Memory B cell (primary cell): ENCODE results near the gene SELENOS.
A peak's percentile ranks its signal among the peaks of the same experiment; 100 is the strongest.

Experiments
- ATAC-seq: fragments of 150-1000 bp; cut with Tn5 transposase; 2 replicates; pipeline ENCODE4 v1.10.0; 2021; ENCODE audit warnings: low read depth, mild to moderate bottlenecking, moderate library complexity
- DNase-seq, 2 donors: peaks; one replicate each; pipeline ENCODE4 v3.0.0; 2022; ENCODE audit warnings: low spot score in 2 of 2
- H3K27ac Mint-ChIP-seq: one replicate; pipeline ENCODE4 v1.8.0; 2022; ENCODE audit warnings: mild to moderate bottlenecking, moderate library complexity, mixed read lengths
- H3K27me3 Mint-ChIP-seq: one replicate; pipeline ENCODE4 v1.8.0; 2022; ENCODE audit warnings: mixed read lengths
- H3K36me3 Mint-ChIP-seq: one replicate; pipeline ENCODE4 v1.8.0; 2022; ENCODE audit warnings: mild to moderate bottlenecking, mixed read lengths
- H3K4me1 Mint-ChIP-seq: one replicate; pipeline ENCODE4 v1.8.0; 2022; ENCODE audit warnings: mixed read lengths
- H3K4me3 Mint-ChIP-seq: one replicate; pipeline ENCODE4 v1.8.0; 2022; ENCODE audit warnings: mild to moderate bottlenecking, moderate library complexity, mixed read lengths
- H3K9me3 Mint-ChIP-seq: one replicate; pipeline ENCODE4 v1.8.0; 2022; ENCODE audit warnings: mixed read lengths

The SELENOS gene

DNA sequence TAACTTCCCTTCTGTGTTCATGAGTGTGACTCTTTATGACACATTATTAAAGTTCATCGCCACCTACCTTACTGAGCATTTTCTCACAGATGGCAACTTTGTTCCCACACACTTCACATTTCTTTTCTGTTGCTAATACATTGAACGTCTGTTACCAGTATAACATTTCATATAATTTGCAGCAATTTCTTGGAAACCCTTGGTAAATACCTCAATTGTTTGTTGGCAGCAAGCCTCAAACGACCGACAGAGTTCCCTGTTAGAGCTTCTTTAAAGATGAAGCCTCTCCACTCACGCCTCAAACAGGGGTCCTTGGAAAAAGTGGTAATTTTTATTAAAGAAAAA, 22.3 kb downstream of the SELENOS start:
- ATAC-seq, result no peak
- H3K9me3 Mint-ChIP-seq, result no peaks in the 10 kb centered on the region
- H3K36me3 Mint-ChIP-seq, result no peaks in the 10 kb centered on the region
- no peak overlapping the region for H3K27ac Mint-ChIP-seq
- peaks cover 12% of the 10 kb centered on the region for H3K4me1 Mint-ChIP-seq
- no peak overlapping the region for H3K4me3 Mint-ChIP-seq
- peaks cover 2% of the 10 kb centered on the region for H3K27me3 Mint-ChIP-seq
- no peak for DNase-seq

DNA sequence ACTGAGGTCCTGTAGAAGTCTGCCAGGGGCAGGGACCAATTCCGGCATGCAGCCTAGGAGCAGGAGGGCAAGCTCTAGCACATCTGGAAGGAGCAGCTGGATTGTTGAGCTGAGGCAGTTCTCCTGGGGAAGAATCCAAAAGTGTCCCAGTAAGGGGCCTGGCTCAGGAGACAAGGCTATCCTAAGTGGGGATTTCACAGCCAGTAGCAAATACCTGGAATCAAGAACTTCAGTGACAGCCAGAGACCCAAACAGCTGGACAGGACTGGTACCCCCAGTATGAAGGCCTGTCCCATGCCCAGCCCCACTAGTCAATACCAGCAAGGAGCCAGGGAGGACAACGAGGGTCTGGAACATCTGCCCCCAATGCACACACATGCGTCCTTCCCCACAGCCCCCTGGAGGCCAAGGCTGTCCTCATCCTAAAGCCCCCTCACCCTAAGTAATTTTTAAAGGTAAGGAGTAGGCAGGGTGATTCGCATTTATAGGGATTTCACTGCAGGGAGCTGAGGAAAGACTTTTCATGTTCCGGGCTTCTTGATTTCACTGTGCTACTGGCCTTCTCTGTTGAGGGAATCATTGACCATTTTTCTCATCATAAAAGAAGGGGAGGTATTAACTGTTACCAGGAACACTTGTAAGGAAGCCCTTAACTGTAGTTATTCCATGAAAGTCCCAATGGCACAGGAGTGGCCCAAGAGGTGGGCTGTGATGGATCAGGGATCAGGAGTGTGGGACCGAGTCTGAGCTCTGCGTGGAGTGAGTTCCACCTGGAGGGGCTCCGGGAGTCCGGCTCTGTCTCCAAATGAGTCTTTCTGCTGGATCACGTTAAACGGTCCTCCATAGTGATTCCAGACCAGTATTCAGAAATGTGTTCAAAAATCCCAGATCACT, 22.9 kb downstream of the SELENOS start:
- Mint-ChIP-seq H3K27me3 (no peaks in the 10 kb centered on the region), H3K4me1 (peaks cover 13% of the 10 kb centered on the region), H3K36me3 (no peaks in the 10 kb centered on the region), H3K27ac (no peak overlapping the region), H3K9me3 (no peaks in the 10 kb centered on the region), H3K4me3 (no peak overlapping the region)
- no peak for ATAC-seq
- DNase-seq, result no peak

DNA sequence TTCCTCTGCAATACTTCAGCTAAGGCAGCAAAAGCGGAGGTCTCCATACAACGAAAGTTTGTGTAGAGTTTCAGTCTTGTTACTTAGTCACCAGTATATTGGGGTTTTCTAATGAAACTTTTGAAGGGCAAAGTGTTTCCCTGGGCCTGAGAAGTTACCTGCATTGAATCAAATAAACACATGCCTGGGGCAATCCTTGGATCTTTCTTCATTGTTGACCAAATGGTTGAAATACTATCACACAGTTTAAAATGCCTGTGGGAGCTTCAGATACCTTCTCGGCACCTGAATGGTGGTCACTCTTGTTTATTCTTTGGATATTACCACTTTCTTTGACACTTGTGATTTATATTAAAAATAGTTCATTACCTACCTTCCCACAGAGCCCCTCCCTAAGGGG, 24.4 kb downstream of the SELENOS start:
- DNase-seq (no peak), ATAC-seq (no peak)
- Mint-ChIP-seq H3K27me3 (no peaks in the 10 kb centered on the region), H3K4me1 (peaks cover 13% of the 10 kb centered on the region), H3K36me3 (no peaks in the 10 kb centered on the region), H3K4me3 (peak overlapping the region; percentile 97), H3K27ac (peak overlapping the region; percentile 58), H3K9me3 (no peaks in the 10 kb centered on the region)

DNA sequence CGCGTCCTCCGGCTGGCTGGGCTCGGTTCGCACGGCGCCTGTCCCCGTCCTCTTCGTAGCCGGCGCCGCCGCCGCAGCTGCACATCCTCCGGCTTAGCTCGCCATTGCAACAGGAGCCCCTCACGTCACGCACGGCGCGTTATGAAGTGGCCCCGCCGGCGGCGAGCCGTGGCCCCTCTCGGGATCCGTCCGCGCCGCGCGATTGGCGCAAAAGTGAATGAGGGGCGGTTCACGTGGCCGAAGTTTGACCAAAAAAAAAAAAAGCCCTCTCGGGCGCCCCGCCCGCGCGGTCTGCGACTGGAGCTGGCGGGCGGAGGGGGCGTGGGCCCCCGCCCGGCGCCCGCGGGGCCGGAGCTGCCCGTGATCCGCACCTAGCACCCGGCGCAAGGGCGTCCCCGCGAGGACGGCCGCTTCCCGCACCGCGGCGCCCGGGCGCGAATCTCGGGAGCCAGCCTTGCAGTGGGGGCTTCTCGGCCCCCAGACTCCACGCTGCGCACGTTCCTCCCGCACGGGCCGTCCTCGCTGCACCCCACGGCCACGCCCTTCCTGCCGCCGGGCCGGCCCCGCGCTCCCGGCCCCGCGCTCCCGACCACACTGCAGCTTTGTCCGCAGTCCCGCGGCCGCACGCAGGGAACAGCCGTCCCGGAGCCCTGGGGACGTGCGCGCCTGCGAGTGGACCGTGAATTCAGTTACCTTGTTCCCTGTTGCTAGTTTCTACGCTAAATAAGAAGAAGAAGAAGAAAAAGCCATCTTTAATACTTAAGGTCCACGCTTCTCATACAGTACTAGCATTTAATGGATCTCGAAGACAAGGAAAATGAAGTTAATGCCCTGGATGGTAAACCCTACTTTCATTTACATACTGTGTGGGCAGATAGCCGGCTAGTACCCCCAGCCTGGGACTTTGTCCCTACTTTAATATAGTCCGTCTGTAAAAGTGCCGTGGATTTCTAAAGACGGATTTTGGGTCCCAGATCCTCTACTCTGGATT, 25.2 kb downstream of the SELENOS start, which contains the start of gene CHSY1:
TSS of gene CHSY1 (minus strand) at position 219 of the 991 bp plus-strand sequence. CDS start 592 bp downstream, outside the sequence.
- Mint-ChIP-seq H3K4me1 (peaks cover 20% of the 10 kb centered on the region), H3K27me3 (no peaks in the 10 kb centered on the region), H3K36me3 (no peaks in the 10 kb centered on the region), H3K4me3 (peak within 1 kb of the TSS; percentile 97), H3K9me3 (no peaks in the 10 kb centered on the region), H3K27ac (peak within 1 kb of the TSS; percentile 69)
- ATAC-seq (peak; percentile 75), DNase-seq (peak; percentile 85 to 88)

DNA sequence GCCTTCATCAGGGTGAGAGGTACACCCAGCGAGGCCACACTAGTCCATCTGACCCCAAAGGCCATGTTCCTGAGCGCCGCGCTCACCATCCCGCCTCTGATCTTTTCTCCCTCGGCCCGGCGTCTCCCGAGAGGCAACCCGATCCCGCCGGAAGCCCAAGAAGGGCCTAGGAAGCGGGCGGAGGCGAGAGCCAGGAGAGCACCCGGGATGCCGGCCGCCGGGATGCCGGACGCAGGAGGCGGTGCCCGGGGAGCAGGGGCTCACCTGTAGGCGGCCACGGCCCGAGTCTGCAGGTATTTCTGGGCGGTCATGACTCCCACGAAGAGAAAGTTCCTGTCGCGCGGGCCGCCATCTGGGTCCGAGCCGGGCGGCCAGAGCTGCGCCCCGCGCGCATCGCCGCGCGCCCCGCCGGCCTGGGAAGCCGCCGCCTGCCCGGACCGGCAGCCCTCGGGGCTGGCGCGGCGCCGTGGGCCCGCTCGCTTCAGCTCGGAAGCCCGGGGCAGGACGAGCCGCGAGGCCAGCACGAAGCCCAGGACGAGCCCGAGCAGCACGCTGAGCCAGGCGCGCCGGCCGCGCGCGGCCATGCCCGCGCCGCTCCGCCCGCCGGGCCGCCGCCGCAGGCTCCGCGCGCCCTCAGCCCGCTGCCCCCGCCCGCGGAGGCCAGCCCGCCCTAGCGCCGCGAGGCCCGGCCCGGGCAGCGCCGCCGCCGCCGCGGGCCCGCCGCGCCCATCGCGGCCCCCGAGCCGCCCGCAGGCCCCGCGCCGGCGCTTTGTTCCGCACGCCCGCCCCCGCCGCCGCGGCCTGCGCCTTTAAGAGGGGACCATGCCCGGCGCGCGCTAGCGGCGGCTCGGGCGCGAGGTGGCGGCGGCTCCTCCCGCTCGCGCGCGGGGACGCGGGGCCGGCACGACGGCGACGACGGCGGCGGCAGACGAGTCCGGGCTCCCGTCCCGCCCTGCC, 26.1 kb downstream of the SELENOS start:
- Mint-ChIP-seq H3K9me3 (no peaks in the 10 kb centered on the region), H3K4me1 (peaks cover 27% of the 10 kb centered on the region), H3K27me3 (no peaks in the 10 kb centered on the region), H3K27ac (peak overlapping the region; percentile 69), H3K36me3 (no peaks in the 10 kb centered on the region), H3K4me3 (peak overlapping the region; percentile 93)
- ATAC-seq (peak; percentile 66), DNase-seq (peak in 1 of 2 donors; percentile 33)

DNA sequence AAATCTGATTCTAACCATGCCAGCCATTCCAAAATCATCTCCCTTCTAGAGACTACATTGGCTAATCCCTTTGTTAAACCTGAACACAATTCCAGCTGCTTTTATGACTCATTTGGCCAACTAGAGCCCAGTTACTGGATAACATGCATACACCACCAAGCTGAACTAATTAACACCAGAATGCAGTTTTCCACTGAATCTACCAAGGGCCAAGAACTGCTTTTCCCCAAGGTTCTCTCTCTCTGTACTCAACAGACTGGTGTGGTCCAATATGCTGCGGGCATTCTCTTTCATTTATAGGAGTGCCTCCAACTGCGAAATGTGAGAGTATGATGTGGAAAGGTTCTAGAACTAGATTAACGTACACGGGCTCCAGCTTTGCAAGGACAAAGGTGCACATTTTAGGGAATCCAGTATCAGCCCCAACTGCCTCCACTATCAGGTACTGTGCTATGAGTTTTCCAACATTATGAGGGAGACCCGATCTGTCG, 26.9 kb downstream of the SELENOS start:
- ATAC-seq (no peak), DNase-seq (no peak)
- no peaks in the 10 kb centered on the region for H3K36me3 Mint-ChIP-seq
- H3K27ac Mint-ChIP-seq, result peak overlapping the region; percentile 69
- no peaks in the 10 kb centered on the region for H3K9me3 Mint-ChIP-seq
- peaks cover 33% of the 10 kb centered on the region for H3K4me1 Mint-ChIP-seq
- H3K27me3 Mint-ChIP-seq, result no peaks in the 10 kb centered on the region
- H3K4me3 Mint-ChIP-seq, result peak overlapping the region; percentile 86

DNA sequence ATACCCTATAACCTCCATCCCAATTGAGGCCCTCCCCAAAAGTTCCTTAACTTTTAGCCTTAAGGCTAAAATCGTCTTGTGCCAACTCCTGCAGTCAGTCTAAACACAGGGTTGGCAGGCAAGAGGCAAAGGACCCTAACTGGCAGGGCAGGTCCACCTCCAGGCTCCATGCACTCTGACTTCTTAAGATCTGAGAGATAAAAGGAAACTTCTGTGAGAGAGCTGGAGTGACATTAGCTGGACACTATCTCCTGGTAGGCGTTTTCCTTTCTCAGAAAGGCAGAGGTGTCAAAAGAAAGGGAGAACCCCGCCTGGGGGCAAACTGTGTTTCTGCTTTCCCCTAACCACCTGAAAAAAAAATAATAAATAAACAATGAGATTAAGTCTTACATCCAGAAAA, 29.0 kb downstream of the SELENOS start:
- no peaks in the 10 kb centered on the region for H3K9me3 Mint-ChIP-seq
- DNase-seq (no peak), ATAC-seq (no peak)
- no peaks in the 10 kb centered on the region for H3K36me3 Mint-ChIP-seq
- peaks cover 52% of the 10 kb centered on the region for H3K4me1 Mint-ChIP-seq
- H3K4me3 Mint-ChIP-seq, result no peak overlapping the region
- no peak overlapping the region for H3K27ac Mint-ChIP-seq
- H3K27me3 Mint-ChIP-seq, result no peaks in the 10 kb centered on the region

DNA sequence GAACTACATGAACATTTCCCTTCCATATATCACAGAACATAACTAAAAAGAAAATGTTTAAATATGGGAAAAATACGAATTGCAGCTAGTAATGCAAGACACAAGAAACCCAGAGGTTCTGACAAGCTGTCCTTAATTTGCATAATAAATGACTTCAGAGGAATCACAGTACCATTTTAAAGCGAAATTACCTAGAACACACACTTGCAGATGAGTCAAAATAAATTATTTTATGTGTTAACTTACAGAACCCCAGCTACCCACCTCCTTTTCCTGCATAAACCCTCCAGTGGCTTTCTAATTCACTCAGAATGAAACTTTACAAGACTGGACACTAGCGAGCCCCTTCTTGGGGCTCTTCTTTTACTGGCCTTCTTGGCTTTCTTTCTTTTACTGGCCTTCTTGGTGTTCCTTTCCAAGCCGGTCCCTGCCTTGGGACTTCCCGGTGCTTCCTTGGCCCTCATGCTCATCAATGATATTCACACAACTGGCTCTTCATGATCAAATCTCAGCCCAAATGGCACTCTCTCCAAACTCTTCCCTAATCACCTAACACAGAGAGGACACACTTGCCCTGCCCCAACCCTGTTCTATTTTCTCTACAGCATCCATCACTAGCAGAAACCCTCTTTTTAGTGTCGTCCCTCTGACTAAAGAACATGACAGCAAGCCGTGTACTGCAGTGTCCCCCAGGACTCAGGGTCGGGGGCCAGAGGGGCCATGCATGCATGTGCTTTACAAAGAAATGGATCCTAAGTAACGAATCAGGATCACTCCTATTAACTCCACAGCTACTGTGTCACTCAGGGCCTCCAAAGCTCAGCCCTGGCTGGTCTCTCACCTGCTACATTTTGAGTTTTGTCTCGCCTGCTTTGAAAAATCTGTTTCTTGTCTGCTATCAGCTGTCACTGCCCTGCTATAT, 30.2 kb downstream of the SELENOS start:
- Mint-ChIP-seq H3K4me1 (peaks cover 55% of the 10 kb centered on the region), H3K9me3 (no peaks in the 10 kb centered on the region), H3K36me3 (no peaks in the 10 kb centered on the region), H3K27ac (peak overlapping the region; percentile 78), H3K4me3 (peak overlapping the region; percentile 80), H3K27me3 (no peaks in the 10 kb centered on the region)
- ATAC-seq (no peak), DNase-seq (no peak)

DNA sequence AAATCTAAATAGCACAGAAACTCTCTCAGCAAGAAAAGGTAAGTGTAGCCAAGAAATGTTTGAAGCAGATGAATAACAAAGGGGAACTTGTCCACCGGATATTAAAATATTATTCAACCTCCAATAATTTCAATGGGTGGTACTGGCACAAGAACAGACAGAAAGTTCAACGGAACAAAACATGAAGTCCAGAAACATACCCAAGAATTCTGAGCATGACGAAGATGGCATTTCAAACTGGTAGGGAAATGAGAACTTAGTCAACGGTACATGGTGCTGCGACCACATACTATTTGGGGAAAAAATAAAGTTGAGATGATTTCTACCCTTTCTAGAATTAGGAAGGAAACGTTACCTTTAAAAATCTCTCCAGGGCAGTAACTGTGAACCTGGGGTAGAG, 30.9 kb downstream of the SELENOS start:
- Mint-ChIP-seq H3K36me3 (no peaks in the 10 kb centered on the region), H3K9me3 (no peaks in the 10 kb centered on the region), H3K27ac (peak overlapping the region; percentile 78), H3K4me1 (peaks cover 57% of the 10 kb centered on the region), H3K27me3 (no peaks in the 10 kb centered on the region), H3K4me3 (peak overlapping the region; percentile 80)
- ATAC-seq, result peak; percentile 8
- no peak for DNase-seq

DNA sequence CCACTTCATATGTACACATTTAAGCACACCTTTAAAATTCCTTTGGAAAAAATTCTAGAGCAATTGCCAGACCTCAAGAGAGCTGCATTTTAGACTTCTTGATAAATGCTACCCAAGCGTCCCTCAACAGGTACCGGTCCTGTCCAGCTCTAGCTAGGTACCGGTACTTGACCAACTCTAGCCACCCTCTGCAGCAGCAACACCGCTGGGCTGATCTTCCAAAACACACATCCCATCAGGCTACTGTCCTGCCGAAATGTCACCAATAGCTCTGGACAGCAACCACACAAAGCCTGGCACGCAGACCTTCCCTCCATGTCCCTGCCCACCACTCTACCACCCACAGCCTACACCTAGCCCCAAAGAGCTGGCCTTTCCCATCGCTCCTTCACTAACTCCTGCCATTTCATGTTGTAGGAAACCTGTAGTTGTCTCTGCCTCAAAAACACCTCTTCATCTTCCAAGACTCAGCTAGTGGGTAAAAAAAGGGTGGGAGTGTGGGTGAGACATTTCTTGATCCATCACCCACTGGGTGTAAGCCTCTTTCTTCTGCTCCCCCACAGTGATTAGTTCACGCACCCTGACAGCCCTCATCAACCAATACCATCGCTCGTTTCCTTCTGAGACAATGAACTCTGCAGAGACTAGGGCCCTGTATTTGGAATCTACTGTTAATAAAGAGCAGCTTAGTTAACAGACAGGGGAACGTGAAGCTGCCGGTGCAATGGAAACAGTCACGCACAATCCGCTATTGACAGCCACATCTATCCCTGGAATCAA, 32.2 kb downstream of the SELENOS start:
- ATAC-seq (no peak), DNase-seq (no peak)
- no peaks in the 10 kb centered on the region for H3K36me3 Mint-ChIP-seq

DNA sequence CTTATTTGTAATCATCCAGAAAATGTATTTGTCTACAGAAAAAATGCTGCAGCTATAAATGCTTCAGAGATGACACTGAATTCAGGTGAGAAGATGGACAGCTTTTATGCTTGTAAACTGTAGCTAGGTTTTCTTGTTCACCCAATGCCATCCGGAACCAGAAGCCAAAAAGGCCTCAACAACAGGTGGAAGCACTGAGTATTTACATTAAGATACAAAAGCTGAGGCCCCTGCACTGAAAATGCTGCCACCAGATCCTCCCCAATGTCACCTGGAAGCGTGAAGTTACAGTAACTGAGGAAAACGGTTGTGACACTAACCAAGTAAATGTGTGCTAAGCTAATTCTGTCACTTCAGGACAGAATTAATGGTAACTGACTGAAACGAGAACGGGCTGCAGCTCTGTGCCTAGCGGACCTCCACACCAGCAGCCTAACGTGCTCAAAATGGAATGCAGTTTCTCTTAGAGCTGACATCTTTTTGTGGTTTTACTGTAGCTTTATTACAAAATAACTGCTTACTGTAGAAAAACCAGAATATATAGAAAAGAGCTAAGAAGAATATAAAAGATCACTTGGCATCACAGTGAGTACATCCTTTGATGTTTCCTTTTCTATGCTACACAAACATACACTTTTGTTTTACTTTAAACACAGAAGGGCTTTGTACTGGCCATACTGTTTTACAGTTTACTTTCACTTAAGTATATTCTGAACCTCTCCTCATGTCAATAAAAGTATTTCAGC, 33.1 kb downstream of the SELENOS start:
- peaks cover 59% of the 10 kb centered on the region for H3K4me1 Mint-ChIP-seq
- no peak for ATAC-seq

More for the DNA sequence above, 32.2 kb downstream of the SELENOS start:
- H3K27me3 Mint-ChIP-seq, result no peaks in the 10 kb centered on the region
- no peak overlapping the region for H3K4me3 Mint-ChIP-seq
- no peaks in the 10 kb centered on the region for H3K9me3 Mint-ChIP-seq
- H3K4me1 Mint-ChIP-seq, result peaks cover 53% of the 10 kb centered on the region
- H3K27ac Mint-ChIP-seq, result no peak overlapping the region

More for the DNA sequence above, 33.1 kb downstream of the SELENOS start:
- H3K4me3 Mint-ChIP-seq, result no peak overlapping the region
- no peak for DNase-seq
- H3K27ac Mint-ChIP-seq, result no peak overlapping the region
- H3K27me3 Mint-ChIP-seq, result no peaks in the 10 kb centered on the region
- no peaks in the 10 kb centered on the region for H3K9me3 Mint-ChIP-seq
- H3K36me3 Mint-ChIP-seq, result no peaks in the 10 kb centered on the region
